ENCODE results near the gene CRABP1.

GRCh38 chr15:78320183-78320582 lies 20.0 kb upstream of the CRABP1 start:
- no peak for TF ChIP-seq CTCF (conservative IDR thresholded peaks at IDR 0.05 in 1 of 2, IDR thresholded peaks at IDR 0.05 in 1 of 2; ENCODE audit: extremely low read depth in 1 of 2, insufficient read depth in 1 of 2, low read depth in 1 of 2, low read length in 2 of 2)
- no peak for TF ChIP-seq EZH2 (IDR thresholded peaks at IDR 0.05; ENCODE audit: borderline replicate concordance, low read length)

Data from mammary epithelial cell (primary cell).